ENCODE measurements around the gene PCDHA1. TPM values are rescaled to one million over a fixed set of nuclear protein-coding genes. Genes with fewer than 3 reads are reported as not detected.
"Not testable (repeated sequence)": the region's sequence is repeated elsewhere in the genome, so short reads cannot be mapped to it uniquely, and the experiment has no call there.

The PCDHA1 gene
- polyA plus RNA-seq, 1 donor (not counting 4 experiments of a cell fraction or from before 2014, with no cell fraction given), result 0.03 TPM

DNA sequence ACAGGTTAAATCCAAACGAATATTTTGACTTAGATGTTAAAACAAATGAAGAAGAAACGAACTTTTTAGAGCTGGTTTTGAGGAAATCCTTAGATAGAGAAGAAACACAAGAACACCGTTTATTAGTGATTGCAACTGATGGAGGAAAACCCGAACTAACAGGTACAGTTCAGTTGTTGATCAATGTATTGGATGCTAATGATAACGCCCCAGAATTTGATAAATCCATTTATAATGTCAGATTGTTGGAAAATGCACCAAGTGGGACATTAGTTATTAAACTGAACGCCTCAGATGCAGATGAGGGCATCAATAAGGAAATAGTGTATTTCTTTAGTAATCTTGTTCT is 36.3 kb downstream of the PCDHA1 start:
- Histone ChIP-seq H3K9me1 (ENCODE audit: control insufficient read depth, extremely low read depth, insufficient read depth, low read length) (no peaks in the 10 kb centered on the region), H3K36me3 (ENCODE audit: control insufficient read depth in 2 of 2, extremely low read depth in 1 of 2, insufficient read depth in 2 of 2, low read length in 2 of 2) (no peaks in the 10 kb centered on the region), H3K9ac (ENCODE audit: control insufficient read depth, extremely low read depth, insufficient read depth, low read length) (no peak overlapping the region), H3K27ac (ENCODE audit: control insufficient read depth, insufficient read depth, low read length) (no peak overlapping the region), H3K79me2 (ENCODE audit: control insufficient read depth, insufficient read depth, low read length) (no peaks in the 10 kb centered on the region), H3K27me3 (ENCODE audit: control insufficient read depth, extremely low read depth, insufficient read depth, low read length) (no peaks in the 10 kb centered on the region), H3K4me2 (ENCODE audit: control insufficient read depth, extremely low read depth, insufficient read depth, low read depth, low read length) (no peak overlapping the region), H3K4me1 (ENCODE audit: control insufficient read depth, extremely low read depth, insufficient read depth, low read length) (no peaks in the 10 kb centered on the region), H3K9me3 (ENCODE audit: control insufficient read depth, low read depth, low read length) (peaks cover 9% of the 10 kb centered on the region), H4K20me1 (ENCODE audit: control insufficient read depth, extremely low read depth, insufficient read depth, low read length) (no peaks in the 10 kb centered on the region), H2AFZ (ENCODE audit: control insufficient read depth, low read length) (no peak overlapping the region), H3K4me3 (ENCODE audit: control insufficient read depth in 2 of 3, extremely low read depth in 1 of 3, insufficient read depth in 2 of 3, low read depth in 1 of 3, low read length in 3 of 3) (no peak overlapping the region)
- DNase-seq (ENCODE audit: low read depth, low spot score) (no peak), FAIRE-seq (no peak)
- dilution Hi-C loops (cut with MboI; ENCODE audit: extremely low pct_ligation_motif_present, low sequenced_read_pairs), result no loop called here
- TF ChIP-seq EZH2 (IDR thresholded peaks at IDR 0.05; ENCODE audit: low read length), result no peak
- TF ChIP-seq, protein P1, sequence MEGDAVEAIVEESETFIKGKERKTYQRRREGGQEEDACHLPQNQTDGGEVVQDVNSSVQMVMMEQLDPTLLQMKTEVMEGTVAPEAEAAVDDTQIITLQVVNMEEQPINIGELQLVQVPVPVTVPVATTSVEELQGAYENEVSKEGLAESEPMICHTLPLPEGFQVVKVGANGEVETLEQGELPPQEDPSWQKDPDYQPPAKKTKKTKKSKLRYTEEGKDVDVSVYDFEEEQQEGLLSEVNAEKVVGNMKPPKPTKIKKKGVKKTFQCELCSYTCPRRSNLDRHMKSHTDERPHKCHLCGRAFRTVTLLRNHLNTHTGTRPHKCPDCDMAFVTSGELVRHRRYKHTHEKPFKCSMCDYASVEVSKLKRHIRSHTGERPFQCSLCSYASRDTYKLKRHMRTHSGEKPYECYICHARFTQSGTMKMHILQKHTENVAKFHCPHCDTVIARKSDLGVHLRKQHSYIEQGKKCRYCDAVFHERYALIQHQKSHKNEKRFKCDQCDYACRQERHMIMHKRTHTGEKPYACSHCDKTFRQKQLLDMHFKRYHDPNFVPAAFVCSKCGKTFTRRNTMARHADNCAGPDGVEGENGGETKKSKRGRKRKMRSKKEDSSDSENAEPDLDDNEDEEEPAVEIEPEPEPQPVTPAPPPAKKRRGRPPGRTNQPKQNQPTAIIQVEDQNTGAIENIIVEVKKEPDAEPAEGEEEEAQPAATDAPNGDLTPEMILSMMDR (optimal IDR thresholded peaks at IDR 0.05 in 1 of 3, IDR thresholded peaks at IDR 0.05 in 1 of 3, conservative IDR thresholded peaks at IDR 0.05 in 1 of 3; ENCODE audit: extremely low read depth in 1 of 3, insufficient read depth in 2 of 3, low read length in 3 of 3), result no peak

- H3K9me3 ChIP-seq (ENCODE audit: control insufficient read depth, low read depth, low read length); H2AFZ ChIP-seq (ENCODE audit: control insufficient read depth, low read length); H3K79me2 ChIP-seq (ENCODE audit: control insufficient read depth, insufficient read depth, low read length); H3K27me3 ChIP-seq (ENCODE audit: control insufficient read depth, extremely low read depth, insufficient read depth, low read length); dilution Hi-C loops (cut with MboI; ENCODE audit: extremely low pct_ligation_motif_present, low sequenced_read_pairs); H3K4me3 ChIP-seq (ENCODE audit: control insufficient read depth in 2 of 3, extremely low read depth in 1 of 3, insufficient read depth in 2 of 3, low read depth in 1 of 3, low read length in 3 of 3); H3K4me2 ChIP-seq (ENCODE audit: control insufficient read depth, extremely low read depth, insufficient read depth, low read depth, low read length); H3K4me1 ChIP-seq (ENCODE audit: control insufficient read depth, extremely low read depth, insufficient read depth, low read length); H3K9ac ChIP-seq (ENCODE audit: control insufficient read depth, extremely low read depth, insufficient read depth, low read length); H4K20me1 ChIP-seq (ENCODE audit: control insufficient read depth, extremely low read depth, insufficient read depth, low read length); H3K9me1 ChIP-seq (ENCODE audit: control insufficient read depth, extremely low read depth, insufficient read depth, low read length); FAIRE-seq; DNase-seq (ENCODE audit: low read depth, low spot score); H3K36me3 ChIP-seq (ENCODE audit: control insufficient read depth in 2 of 2, extremely low read depth in 1 of 2, insufficient read depth in 2 of 2, low read length in 2 of 2); H3K27ac ChIP-seq (ENCODE audit: control insufficient read depth, insufficient read depth, low read length): not testable (repeated sequence)
Observed at GRCh38 chr5:140822969-140823368, 37.0 kb downstream of the PCDHA1 start.

DNA sequence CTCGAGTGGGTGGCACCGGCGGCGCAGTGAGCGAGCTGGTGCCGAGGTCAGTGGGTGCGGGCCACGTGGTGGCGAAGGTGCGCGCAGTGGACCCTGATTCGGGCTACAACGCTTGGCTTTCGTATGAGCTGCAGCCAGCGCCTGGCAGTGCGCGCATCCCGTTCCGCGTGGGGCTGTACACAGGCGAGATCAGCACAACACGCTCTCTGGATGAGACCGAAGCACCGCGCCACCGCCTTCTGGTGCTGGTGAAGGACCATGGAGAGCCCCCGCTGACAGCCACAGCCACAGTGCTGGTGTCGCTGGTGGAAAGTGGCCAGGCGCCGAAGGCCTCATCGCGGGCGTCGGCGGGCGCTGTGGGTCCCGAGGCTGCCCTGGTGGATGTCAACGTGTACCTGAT is 37.5 kb downstream of the PCDHA1 start:
- Histone ChIP-seq H4K20me1 (ENCODE audit: control insufficient read depth, extremely low read depth, insufficient read depth, low read length) (no peaks in the 10 kb centered on the region), H2AFZ (ENCODE audit: control insufficient read depth, low read length) (no peak overlapping the region), H3K4me1 (ENCODE audit: control insufficient read depth, extremely low read depth, insufficient read depth, low read length) (no peaks in the 10 kb centered on the region), H3K79me2 (ENCODE audit: control insufficient read depth, insufficient read depth, low read length) (no peaks in the 10 kb centered on the region), H3K36me3 (ENCODE audit: control insufficient read depth in 2 of 2, extremely low read depth in 1 of 2, insufficient read depth in 2 of 2, low read length in 2 of 2) (no peaks in the 10 kb centered on the region), H3K27ac (ENCODE audit: control insufficient read depth, insufficient read depth, low read length) (no peak overlapping the region), H3K9me3 (ENCODE audit: control insufficient read depth, low read depth, low read length) (peaks cover 9% of the 10 kb centered on the region), H3K4me3 (ENCODE audit: control insufficient read depth in 2 of 3, extremely low read depth in 1 of 3, insufficient read depth in 2 of 3, low read depth in 1 of 3, low read length in 3 of 3) (no peak overlapping the region), H3K9ac (ENCODE audit: control insufficient read depth, extremely low read depth, insufficient read depth, low read length) (no peak overlapping the region), H3K27me3 (ENCODE audit: control insufficient read depth, extremely low read depth, insufficient read depth, low read length) (no peaks in the 10 kb centered on the region), H3K9me1 (ENCODE audit: control insufficient read depth, extremely low read depth, insufficient read depth, low read length) (no peaks in the 10 kb centered on the region), H3K4me2 (ENCODE audit: control insufficient read depth, extremely low read depth, insufficient read depth, low read depth, low read length) (no peak overlapping the region)
- dilution Hi-C loops (cut with MboI; ENCODE audit: extremely low pct_ligation_motif_present, low sequenced_read_pairs), result no loop called here
- FAIRE-seq (no peak), DNase-seq (ENCODE audit: low read depth, low spot score) (no peak)
- TF ChIP-seq EZH2 (IDR thresholded peaks at IDR 0.05; ENCODE audit: low read length), result no peak
- TF ChIP-seq, protein P1 (optimal IDR thresholded peaks at IDR 0.05 in 1 of 3, IDR thresholded peaks at IDR 0.05 in 1 of 3, conservative IDR thresholded peaks at IDR 0.05 in 1 of 3; ENCODE audit: extremely low read depth in 1 of 3, insufficient read depth in 2 of 3, low read length in 3 of 3), result no peak
